GM10847 (cell line): ENCODE data around the gene WASF2.
A peak's percentile ranks its signal among the peaks of the same experiment; 100 is the strongest.

Experiments used
- POLR2A ChIP-seq: IDR thresholded peaks from 2 replicates; pipeline ENCODE4 v1.6.1; 2011; ENCODE audit not compliant: insufficient read length; ENCODE audit errors: extremely low read depth

WASF2 gene

DNA sequence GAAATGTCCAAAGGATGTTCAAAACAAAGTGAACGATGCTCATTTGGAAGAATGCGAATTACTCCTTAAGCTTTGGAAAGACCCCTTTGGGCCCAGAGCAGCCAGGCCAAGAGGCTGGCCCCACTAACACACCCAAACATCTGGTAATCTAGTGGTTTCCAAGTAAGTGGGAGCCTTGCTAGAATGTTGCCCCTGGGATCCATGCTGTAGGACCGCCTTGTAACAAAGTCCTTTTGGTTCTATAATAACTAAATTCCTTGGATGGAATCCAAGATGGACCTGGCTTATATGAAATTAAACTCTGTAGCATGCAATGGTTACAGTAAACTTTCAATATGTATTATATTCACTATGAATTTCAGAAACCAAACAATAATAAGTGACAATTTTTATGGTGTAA, 72.3 kb downstream of the WASF2 start:
- no peak for TF ChIP-seq POLR2A

DNA sequence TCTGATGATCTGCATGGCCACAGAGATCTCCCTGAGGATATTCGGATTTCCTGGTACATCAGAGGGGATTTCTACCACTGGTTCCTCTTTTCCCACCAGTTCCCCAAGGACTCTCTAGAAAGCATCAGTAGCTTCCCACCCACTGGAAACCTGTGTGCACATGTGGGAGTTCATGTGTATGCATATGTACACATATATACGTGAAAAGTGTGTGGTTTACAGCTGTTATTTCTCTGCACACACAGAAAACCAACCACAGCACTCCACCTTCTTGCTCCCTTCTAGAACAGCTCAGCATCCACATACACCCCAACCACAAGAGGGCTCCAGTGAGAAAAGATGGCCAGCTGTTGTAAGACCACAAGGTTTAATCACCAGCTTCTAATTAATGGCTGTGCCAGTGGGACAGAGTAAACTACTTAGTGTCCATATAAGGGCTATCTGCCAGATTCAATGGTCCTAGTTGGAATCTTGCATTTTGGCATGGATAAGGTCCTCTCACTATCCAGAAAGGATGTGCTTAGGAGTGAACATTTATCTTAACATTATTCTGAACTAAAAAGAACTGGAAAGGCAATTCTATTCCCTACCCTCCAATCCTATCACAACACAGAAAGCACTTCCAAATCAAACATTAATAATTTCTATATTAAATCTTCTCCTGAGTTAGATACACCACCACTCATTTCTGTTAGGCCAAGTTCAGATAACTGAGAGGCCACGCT, 73.4 kb downstream of the WASF2 start:
- TF ChIP-seq POLR2A, result no peak

DNA sequence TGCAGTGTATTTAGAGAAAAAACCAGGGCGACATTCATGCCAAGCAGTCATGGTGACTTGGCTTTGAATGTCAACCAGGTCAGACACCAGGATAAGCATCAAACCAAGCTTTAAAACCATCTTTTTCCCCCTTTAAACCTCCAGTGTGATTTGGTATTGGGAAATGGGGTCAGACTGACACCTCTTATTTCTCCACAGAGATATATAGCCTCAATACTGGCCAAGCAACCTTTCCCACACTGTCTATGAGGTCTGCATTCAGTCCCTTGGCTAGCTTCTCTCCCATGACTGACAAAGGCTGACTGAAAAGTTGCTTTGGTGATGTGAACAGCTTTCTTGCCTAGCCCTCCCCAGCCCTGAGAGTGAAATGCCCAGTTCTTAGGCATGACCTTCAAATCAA, 75.9 kb downstream of the WASF2 start:
- TF ChIP-seq POLR2A, result no peak

DNA sequence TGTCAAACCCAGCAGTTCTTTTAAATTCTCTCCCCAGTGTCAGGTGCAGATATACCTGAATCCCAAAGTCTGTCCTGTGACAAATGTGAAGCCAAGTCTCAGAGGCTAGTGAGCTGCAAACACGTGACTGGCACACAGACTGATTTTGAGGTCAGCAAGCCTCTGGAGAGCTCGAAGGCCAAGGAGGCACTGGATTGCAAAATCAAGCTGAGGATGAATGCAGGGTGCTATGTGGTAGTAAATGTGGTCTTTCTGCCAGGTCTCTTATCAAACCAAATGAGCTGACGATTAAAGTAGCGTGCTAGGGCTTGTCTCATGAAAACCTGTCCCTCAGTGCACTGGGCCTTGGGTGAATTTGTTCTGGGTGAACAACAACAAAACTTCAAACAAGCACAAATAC, 77.0 kb downstream of the WASF2 start:
- TF ChIP-seq POLR2A, result no peak

DNA sequence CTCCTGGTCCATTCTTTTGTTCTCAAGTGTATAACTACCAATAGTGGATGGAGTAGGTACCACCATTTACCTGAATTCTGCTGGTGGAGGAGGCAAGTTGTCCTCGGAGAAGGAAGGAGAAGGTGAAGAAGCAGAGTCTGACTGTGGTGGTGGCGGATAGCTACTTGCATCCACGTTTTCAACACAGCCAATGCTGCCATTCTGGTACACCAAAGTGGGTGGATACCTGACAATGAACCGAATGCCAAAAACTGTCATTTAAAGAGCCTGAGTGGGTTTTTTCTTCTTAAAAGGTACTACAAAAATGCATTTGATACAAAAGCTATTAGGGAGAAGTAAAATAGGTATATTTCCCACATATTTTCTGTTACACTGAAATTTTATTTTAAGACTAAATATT, 77.5 kb downstream of the WASF2 start:
- TF ChIP-seq POLR2A, result no peak

DNA sequence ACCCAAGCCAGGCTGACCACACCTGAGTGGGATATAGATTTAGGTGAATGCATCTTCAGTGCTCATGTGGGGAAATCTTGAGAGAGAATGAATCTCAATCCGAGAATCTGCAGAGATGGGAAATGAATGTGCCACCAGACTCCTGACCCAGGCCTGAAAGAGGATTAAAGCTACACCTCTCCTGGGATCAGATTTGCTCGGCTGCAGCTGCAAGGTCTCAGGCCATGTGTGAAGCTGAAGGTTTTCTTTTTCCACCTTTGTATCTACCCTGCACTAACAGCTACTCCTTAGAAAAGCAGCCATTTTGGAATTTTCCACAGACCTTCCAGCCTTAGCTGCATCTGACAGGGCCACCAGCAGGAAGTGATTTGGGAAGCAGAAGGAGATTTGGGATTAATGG, 79.3 kb downstream of the WASF2 start:
- no peak for TF ChIP-seq POLR2A

DNA sequence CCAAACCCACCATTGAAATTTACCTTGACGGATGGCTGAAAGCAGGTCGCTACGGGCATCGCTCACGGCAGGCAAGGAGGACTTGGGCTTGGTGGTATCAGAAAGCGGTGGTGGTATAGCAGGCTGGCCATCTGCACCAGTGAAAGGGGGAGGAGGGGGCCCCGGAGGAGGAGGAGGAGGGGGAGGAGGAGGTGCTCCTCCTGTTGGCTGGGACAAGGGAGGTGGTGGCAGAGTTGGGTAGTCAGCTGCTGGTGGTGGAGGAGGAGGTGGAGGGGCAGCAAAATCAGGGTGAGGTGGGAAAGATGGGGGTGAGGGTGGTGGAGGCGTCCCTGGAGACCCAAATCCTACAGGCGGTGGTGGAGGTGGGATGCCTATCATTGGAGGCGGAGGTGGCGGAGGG, 80.3 kb downstream of the WASF2 start:
- TF ChIP-seq POLR2A, result no peak

DNA sequence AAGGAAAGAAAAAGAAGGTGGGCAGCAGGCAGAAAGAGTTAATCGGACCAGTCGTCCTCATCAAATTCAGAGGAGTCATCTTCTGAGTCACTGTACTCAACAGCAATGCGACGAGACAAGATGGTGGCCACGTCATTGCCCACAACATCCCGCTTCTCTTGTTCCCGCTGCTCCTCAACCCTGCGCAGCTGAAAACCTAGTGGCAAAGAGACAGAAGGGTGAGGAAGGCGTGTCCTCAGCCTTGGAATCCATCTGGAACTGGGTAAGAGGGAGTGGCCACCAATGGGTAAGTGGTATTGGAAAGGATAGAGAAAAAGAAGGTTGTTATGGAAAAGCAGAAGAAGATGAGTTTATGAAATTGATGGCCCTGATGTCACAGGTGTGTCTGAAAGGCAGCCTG, 81.8 kb downstream of the WASF2 start:
- TF ChIP-seq POLR2A, result no peak

DNA sequence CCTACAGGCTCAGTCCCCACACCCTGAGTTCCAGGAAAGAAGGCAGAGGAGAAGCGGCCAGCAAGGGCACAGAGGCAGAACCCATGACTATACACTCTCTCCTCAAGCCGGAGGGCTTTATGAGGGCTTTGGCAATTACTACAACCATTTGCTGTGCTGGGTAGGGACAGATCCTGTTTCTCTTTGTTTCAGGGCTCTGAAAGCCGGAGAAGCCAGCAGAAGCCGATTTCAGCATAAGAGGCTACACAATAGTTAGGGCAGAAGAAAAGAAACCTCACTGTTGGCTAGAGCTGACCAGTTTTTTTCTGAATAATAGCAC, 83.6 kb downstream of the WASF2 start:
- TF ChIP-seq POLR2A, result no peak

DNA sequence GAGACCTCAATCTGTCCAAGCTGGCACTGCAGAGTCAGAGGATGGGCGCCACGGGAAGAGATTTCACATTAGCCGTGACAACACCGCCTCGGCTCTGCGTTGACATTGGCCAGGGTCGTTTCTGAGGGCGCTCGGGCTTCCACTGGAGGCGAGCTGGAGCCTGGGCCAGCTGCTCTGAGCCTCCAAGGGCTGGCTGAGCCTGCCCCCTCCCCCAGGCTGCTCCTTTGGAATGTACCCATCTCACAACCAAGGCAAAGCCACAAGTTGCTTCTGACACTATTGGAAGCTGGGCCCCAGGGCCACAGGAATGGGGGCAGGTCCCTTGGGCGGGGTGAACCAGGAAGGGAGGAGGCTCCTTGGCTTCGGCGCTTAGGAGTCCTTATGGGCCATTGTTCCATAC, 84.9 kb downstream of the WASF2 start:
- TF ChIP-seq POLR2A, result no peak

DNA sequence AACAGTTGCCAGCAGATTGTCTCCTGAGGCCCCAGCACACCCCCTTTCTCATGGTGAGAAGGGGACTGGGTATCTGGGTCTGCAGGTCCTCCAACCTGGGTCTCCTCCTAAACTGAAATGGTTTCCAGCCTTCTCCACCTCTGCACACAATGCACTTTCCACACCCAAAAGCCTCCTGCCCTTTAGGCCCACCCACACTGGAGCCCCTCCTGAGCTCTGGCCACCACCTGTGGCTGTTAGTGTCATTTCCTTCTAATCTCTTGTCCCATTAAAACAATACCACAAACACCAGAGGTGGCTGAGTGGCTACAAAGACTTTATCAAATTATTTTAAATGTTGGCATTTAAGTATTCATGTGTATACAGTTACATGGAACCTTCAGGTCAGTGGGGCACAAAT, 86.0 kb downstream of the WASF2 start:
- TF ChIP-seq POLR2A, result no peak

DNA sequence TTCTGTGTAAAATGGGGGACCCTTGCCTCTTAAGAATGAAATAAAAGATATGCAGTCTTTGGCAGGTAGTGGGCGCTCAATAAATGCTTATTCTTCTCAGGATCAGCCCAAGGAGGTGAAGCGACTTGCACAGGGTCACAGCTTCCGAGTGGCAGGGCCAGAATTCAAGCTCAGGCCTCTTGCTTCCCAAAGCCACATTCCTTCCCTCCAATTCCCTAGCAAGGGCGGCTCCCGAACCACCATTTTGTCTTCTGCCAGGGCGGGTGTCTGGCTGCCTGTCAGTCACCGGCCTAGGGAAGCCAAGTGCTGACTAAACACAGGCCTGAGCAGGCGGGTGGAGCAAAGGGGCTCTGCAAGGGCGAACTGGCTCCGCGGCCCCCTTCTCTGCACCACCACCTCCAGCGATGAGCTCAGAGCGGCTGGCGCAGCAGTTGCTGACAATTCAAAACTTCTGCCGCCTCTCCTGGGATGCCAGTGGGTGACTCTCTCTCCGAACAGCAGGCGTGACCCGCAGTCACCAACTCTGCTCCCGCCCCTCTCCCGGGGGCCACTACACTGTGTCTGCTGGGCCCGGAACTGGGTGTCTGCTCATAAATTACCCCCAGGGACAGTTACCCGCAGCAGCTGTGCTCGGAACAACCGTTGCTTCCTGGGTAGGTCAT, 86.8 kb downstream of the WASF2 start:
- no peak for TF ChIP-seq POLR2A

DNA sequence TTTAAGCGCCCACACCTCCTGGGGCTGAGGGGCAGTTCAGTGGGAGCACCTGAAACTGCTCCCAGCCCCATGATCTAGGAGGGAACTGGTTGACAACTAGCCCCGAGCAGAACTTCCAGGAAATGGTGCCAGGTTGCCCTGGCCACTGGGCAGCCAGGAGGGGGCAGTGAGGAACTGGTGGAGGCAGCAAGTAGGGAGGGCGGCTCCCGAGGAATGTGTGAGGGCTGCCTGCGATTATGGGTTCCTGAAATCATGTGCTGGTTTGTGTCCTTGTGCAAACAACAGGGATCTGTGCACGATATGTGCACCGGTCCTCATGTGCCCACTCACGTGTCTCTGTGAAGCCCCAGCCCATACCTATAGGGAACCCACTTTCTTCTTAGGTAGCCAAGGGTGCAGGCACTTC, 87.6 kb downstream of the WASF2 start:
- TF ChIP-seq POLR2A, result peak; percentile 20

DNA sequence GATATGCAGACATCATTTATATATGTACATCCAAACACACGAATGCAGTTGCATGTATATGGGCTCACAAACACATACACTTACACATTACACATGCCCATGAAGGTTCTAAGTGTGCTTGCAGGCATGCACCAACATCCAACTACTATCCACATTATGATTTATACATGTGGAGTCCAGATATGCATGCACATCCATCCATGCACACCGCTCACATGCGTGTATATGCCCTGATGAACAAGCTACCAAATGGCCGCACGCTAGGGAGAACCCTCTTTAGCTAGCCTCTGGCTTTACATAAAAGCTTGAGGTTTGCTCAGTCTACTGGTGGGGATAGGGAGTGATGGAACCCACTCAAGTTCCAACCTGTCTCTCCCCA, 89.0 kb downstream of the WASF2 start:
- no peak for TF ChIP-seq POLR2A

DNA sequence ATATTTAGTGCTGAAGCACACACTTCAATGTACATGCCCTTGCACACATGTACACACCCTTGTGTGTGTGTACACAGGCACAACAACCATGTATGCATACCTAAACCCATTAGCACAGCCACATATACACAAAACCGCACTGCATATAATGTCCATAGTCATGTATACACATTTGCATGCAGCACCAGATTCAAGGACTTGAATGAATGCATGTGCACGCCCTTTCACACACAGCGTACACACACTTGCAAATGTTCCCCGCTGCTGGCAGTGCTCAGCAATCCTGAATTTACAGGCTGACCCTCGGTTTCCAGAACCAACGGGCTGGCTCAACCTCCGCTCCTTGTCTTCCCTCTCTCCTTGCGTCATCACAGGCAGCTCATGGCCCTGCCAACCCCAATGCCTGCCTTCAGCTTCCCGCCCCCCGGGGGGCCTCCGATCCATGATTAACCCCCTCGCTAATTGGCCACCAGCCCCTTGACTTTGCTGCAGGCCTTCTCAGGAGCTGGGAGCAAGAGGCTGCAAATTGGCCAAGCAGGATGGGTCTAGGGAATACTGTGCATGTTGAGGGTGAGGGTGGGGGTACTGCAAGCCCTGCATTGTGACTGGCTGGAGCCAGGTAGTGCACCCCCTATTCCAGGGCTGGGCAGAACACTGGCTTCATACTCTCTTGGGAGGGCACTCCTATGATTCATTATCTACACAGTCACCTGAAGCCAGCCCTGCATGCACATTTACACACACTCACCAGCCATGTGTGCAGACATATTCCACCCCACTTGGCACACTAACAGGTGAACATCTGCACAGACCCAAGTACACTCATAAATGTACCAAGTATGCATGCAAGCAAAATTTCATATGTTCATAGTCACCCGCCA, 89.6 kb downstream of the WASF2 start:
- no peak for TF ChIP-seq POLR2A
